Tibial artery (tissue), 4 donors: ENCODE measurements around the gene TTC14.
"Not testable (repeated sequence)": the region's sequence is repeated elsewhere in the genome, so short reads cannot be mapped to it uniquely, and the experiment has no call there.

Experiments
- DNase-seq, 2 donors: peaks; one replicate each; pipeline ENCODE4 v3.0.0-alpha.2; 2019
- H3K27ac ChIP-seq, 2 donors: fragments of 200-600 bp; sonication (generic) in 1 of 2; 1 replicate in 1 of 2; 2 replicates in 1 of 2; pipeline ENCODE4 v1.5.1; 2018 to 2019; ENCODE audit warnings: mild to moderate bottlenecking in 1 of 2
- H3K27me3 ChIP-seq, 2 donors: fragments of 200-600 bp; sonication (generic) in 1 of 2; one replicate each; pipeline versions ENCODE4 v1.5.1 to v1.6.0; 2016 to 2019
- H3K36me3 ChIP-seq, 3 donors: fragments of 200-600 bp; sonication (generic) in 2 of 3; one replicate each; pipeline ENCODE4 v1.5.1; 2016 to 2019; ENCODE audit warnings: mild to moderate bottlenecking in 2 of 3
- H3K4me1 ChIP-seq, 4 donors: fragments of 200-600 bp; sonication (generic) in 2 of 4; 1 replicate in 3 of 4; 2 replicates in 1 of 4; pipeline ENCODE4 v1.5.1; 2016 to 2019
- H3K4me3 ChIP-seq, 2 donors: fragments of 200-600 bp; sonication (generic) in 1 of 2; 1 replicate in 1 of 2; 2 replicates in 1 of 2; pipeline ENCODE4 v1.5.1; 2018 to 2019; ENCODE audit warnings: mild to moderate bottlenecking in 2 of 2
- H3K9me3 ChIP-seq, 3 donors: fragments of 200-600 bp; sonication (generic) in 1 of 3; one replicate each; pipeline ENCODE4 v1.5.1; 2016 to 2019
- CTCF ChIP-seq, 2 experiments: fragments of 200-600 bp in 1 of 2; fragments of 450-650 bp in 1 of 2; IDR thresholded peaks; one replicate each; pipeline ENCODE4 v1.5.1; 2017 to 2019; ENCODE audit warnings: antibody characterized with exemption in 2 of 2, mild to moderate bottlenecking in 1 of 2, moderate library complexity in 1 of 2
- intact Hi-C: fragments of 100-400 bp; cut with DNase I; formaldehyde crosslinking; loops from one replicate; pipeline ENCODE4 v1.15.0; 2023; ENCODE audit warnings: low total_unique reads

Gene TTC14

GRCh38 chr3:180595559-180595935, 6.4 kb upstream of the TTC14 start:
- no peak for DNase-seq
- Histone ChIP-seq H3K4me3 (no peak overlapping the region), H3K27me3 (peaks cover 0 to 15% of the 10 kb centered on the region in 2 donors), H3K27ac (no peak overlapping the region), H3K36me3 (no peaks in the 10 kb centered on the region), H3K4me1 (no peaks in the 10 kb centered on the region), H3K9me3 (no peaks in the 10 kb centered on the region)
- intact Hi-C loops: no loop called here
- TF ChIP-seq CTCF (IDR thresholded peaks at IDR 0.05): no peak

- TF ChIP-seq CTCF (IDR thresholded peaks at IDR 0.05): no peak
- no peak overlapping the region for H3K4me3 ChIP-seq
- H3K9me3 ChIP-seq: no peaks in the 10 kb centered on the region
- H3K4me1 ChIP-seq: peaks cover 0 to 16% (median 10%) of the 10 kb centered on the region in 4 donors
- H3K27ac ChIP-seq: no peak overlapping the region
- H3K27me3 ChIP-seq: peaks cover 0 to 7% of the 10 kb centered on the region in 2 donors
- DNase-seq: peak in 1 of 2 donors; percentile 37
- intact Hi-C loops: no loop called here
- H3K36me3 ChIP-seq: peaks cover 9 to 17% (median 14%) of the 10 kb centered on the region in 3 donors
Observed at GRCh38 chr3:180600473-180600872, 1.5 kb upstream of the TTC14 start.

GRCh38 chr3:180611006-180611405, 9.0 kb downstream of the TTC14 start:
- H3K27me3 ChIP-seq: no peaks in the 10 kb centered on the region
- no peak for TF ChIP-seq CTCF (IDR thresholded peaks at IDR 0.05)
- H3K4me3 ChIP-seq: no peak overlapping the region
- no peak for DNase-seq
- H3K9me3 ChIP-seq: no peaks in the 10 kb centered on the region
- no peaks in the 10 kb centered on the region for H3K4me1 ChIP-seq
- H3K27ac ChIP-seq: no peak overlapping the region
- peaks cover 59 to 71% (median 63%) of the 10 kb centered on the region in 3 donors for H3K36me3 ChIP-seq
- intact Hi-C loops: no loop called here

GRCh38 chr3:180612364-180612763, 10.4 kb downstream of the TTC14 start:
- Histone ChIP-seq H3K4me3 (no peak overlapping the region), H3K36me3 (peaks cover 45 to 58% (median 50%) of the 10 kb centered on the region in 3 donors), H3K4me1 (no peaks in the 10 kb centered on the region), H3K27me3 (no peaks in the 10 kb centered on the region), H3K27ac (no peak overlapping the region), H3K9me3 (no peaks in the 10 kb centered on the region)
- intact Hi-C loops: no loop called here
- TF ChIP-seq CTCF (IDR thresholded peaks at IDR 0.05): no peak
- peak in 1 of 2 donors; percentile 40 for DNase-seq

GRCh38 chr3:180615954-180616353, 14.0 kb downstream of the TTC14 start:
- intact Hi-C loops: no loop called here
- H3K4me1 ChIP-seq: no peaks in the 10 kb centered on the region
- TF ChIP-seq CTCF (IDR thresholded peaks at IDR 0.05): no peak
- DNase-seq: no peak
- H3K27ac ChIP-seq: no peak overlapping the region
- no peaks in the 10 kb centered on the region for H3K27me3 ChIP-seq
- no peak overlapping the region for H3K4me3 ChIP-seq
- H3K36me3 ChIP-seq: peaks cover 10 to 22% (median 14%) of the 10 kb centered on the region in 3 donors
- H3K9me3 ChIP-seq: no peaks in the 10 kb centered on the region

GRCh38 chr3:180617049-180617448, 15.1 kb downstream of the TTC14 start:
- H3K27me3 ChIP-seq: no peaks in the 10 kb centered on the region
- H3K4me3 ChIP-seq: no peak overlapping the region
- intact Hi-C loops: no loop called here
- H3K9me3 ChIP-seq: no peaks in the 10 kb centered on the region
- no peaks in the 10 kb centered on the region for H3K4me1 ChIP-seq
- H3K36me3 ChIP-seq: peaks cover 0 to 11% (median 10%) of the 10 kb centered on the region in 3 donors
- no peak for DNase-seq
- no peak overlapping the region for H3K27ac ChIP-seq
- no peak for TF ChIP-seq CTCF (IDR thresholded peaks at IDR 0.05)

GRCh38 chr3:180618563-180618962, 16.6 kb downstream of the TTC14 start:
- H3K4me3 ChIP-seq, H3K27ac ChIP-seq, H3K4me1 ChIP-seq, H3K9me3 ChIP-seq, H3K36me3 ChIP-seq, DNase-seq, H3K27me3 ChIP-seq, intact Hi-C loops: not testable (repeated sequence)
